SK-N-SH (cell line): ENCODE results near the gene GMPPA. TPM values are rescaled to one million over a fixed set of nuclear protein-coding genes. Genes with fewer than 3 reads are reported as not detected.

Experiments
- CTCF ChIA-PET: fragments of 300-600, 350-600 bp; formaldehyde crosslinking; extraction: SDS; loops from one replicate; lab custom pipeline; 2021; lab: Yijun Ruan, JAX
- POLR2A ChIA-PET: fragments of 350-600 bp; sonication (Branson Sonifier 250); formaldehyde crosslinking; extraction: SDS; loops from one replicate; lab custom pipeline; 2020; ENCODE audit warnings: antibody characterized with exemption, inconsistent platforms; lab: Yijun Ruan, JAX
- DNase-seq: peaks from one replicate; pipeline ENCODE4 v3.0.0; 2012
- H2AFZ ChIP-seq: fragments of 200-600 bp; sonication (generic); 2 replicates; pipeline ENCODE4 v1.8.1; 2016; ENCODE audit warnings: antibody characterized with exemption, mild to moderate bottlenecking, low read depth
- H3F3A ChIP-seq: fragments of 200-600 bp; sonication (generic); replicated peaks from 2 replicates; pipeline ENCODE3; 2016; ENCODE audit warnings: antibody characterized with exemption, mild to moderate bottlenecking; ENCODE audit not compliant: insufficient read depth
- H3K27ac ChIP-seq, 2 experiments: fragments of 200-500 bp in 1 of 2; fragments of 200-600 bp in 1 of 2; sonication (Bioruptor generic) in 1 of 2; sonication (generic), shearing (Covaris generic) in 1 of 2; 2 replicates each; pipeline versions ENCODE4 v1.5.1 to v1.6.1; 2014 to 2016; ENCODE audit warnings: low read depth in 2 of 2, inconsistent platforms in 1 of 2, low read length in 1 of 2, mild to moderate bottlenecking in 1 of 2, mixed read lengths in 1 of 2
- H3K27me3 ChIP-seq: fragments of 200-600 bp; sonication (generic), shearing (Covaris generic); 2 replicates; pipeline ENCODE4 v1.6.1; 2016; ENCODE audit warnings: mixed run types; ENCODE audit not compliant: insufficient read depth
- H3K36me3 ChIP-seq, 2 experiments: fragments of 200-500 bp in 1 of 2; fragments of 200-600 bp in 1 of 2; sonication (Bioruptor generic) in 1 of 2; sonication (generic) in 1 of 2; replicated peaks in 1 of 2; 2 replicates each; pipeline versions ENCODE3 to v1.5.1; 2014 to 2016; ENCODE audit warnings: low read length in 1 of 2, mild to moderate bottlenecking in 1 of 2; ENCODE audit not compliant: insufficient read depth in 2 of 2, control insufficient read depth in 1 of 2
- H3K4me1 ChIP-seq, 2 experiments: fragments of 200-500 bp in 1 of 2; fragments of 200-600 bp in 1 of 2; sonication (Bioruptor generic) in 1 of 2; sonication (generic), shearing (Covaris generic) in 1 of 2; 2 replicates each; pipeline versions ENCODE4 v1.5.1 to v1.6.1; 2014 to 2016; ENCODE audit warnings: low read depth in 1 of 2, low read length in 1 of 2, mixed run types in 1 of 2; ENCODE audit not compliant: insufficient read depth in 2 of 2, control insufficient read depth in 1 of 2
- H3K4me2 ChIP-seq: fragments of 200-600 bp; sonication (generic), shearing (Covaris generic); 2 replicates; pipeline ENCODE4 v1.6.1; 2017; ENCODE audit warnings: mixed run types
- H3K4me3 ChIP-seq, 2 experiments: fragments of 200-500 bp in 1 of 2; fragments of 200-600 bp in 1 of 2; sonication (Bioruptor generic) in 1 of 2; sonication (generic), shearing (Covaris generic) in 1 of 2; 2 replicates each; pipeline versions ENCODE4 v1.5.1 to v1.8.1; 2014 to 2016; ENCODE audit warnings: low read depth in 2 of 2, inconsistent platforms in 1 of 2, low read length in 1 of 2, mild to moderate bottlenecking in 1 of 2, mixed read lengths in 1 of 2, moderate library complexity in 1 of 2
- H3K79me2 ChIP-seq: fragments of 200-600 bp; sonication (generic); 2 replicates; pipeline ENCODE4 v1.8.1; 2017; ENCODE audit warnings: mild to moderate bottlenecking; ENCODE audit not compliant: insufficient read depth
- H3K9ac ChIP-seq: fragments of 200-600 bp; sonication (generic); 2 replicates; pipeline ENCODE4 v1.6.1; 2017; ENCODE audit warnings: mixed run types
- H3K9me2 ChIP-seq: fragments of 200-600 bp; sonication (generic); 2 replicates; pipeline ENCODE4 v1.6.1; 2017; ENCODE audit warnings: mixed run types
- H3K9me3 ChIP-seq: fragments of 200-600 bp; sonication (generic); 2 replicates; pipeline ENCODE4 v1.6.1; 2017; ENCODE audit warnings: mixed run types, mild to moderate bottlenecking, moderate library complexity
- H4K20me1 ChIP-seq: fragments of 200-600 bp; sonication (generic); 2 replicates; pipeline ENCODE4 v1.6.1; 2017; ENCODE audit warnings: mild to moderate bottlenecking, mixed run types; ENCODE audit not compliant: insufficient read depth
- CTCF ChIP-seq: fragments of 200-600 bp; sonication (generic); IDR thresholded peaks from 2 replicates; pipeline ENCODE4 v1.6.1; 2017; ENCODE audit warnings: antibody characterized with exemption, mild to moderate bottlenecking, moderate library complexity
- ELF1 ChIP-seq: IDR thresholded peaks from 2 replicates; pipeline ENCODE4 v1.4.0; 2012
- EP300 ChIP-seq, 2 experiments: IDR thresholded peaks; 2 replicates each; pipeline versions ENCODE4 v1.4.0 to v1.6.1; 2012; ENCODE audit warnings: borderline replicate concordance in 1 of 2, low read depth in 1 of 2, low read length in 1 of 2
- EZH2phosphoT487 ChIP-seq: fragments of 200-600 bp; sonication (generic); IDR thresholded peaks from 2 replicates; pipeline ENCODE4 v1.6.1; 2017; ENCODE audit warnings: low read depth, mixed run types, mild to moderate bottlenecking, antibody characterized with exemption, moderate library complexity, borderline replicate concordance
- FOSL2 ChIP-seq: IDR thresholded peaks from 2 replicates; pipeline ENCODE4 v1.4.0; 2012; ENCODE audit warnings: low read depth, mild to moderate bottlenecking, moderate library complexity, borderline replicate concordance
- FOXM1 ChIP-seq: IDR thresholded peaks from 2 replicates; pipeline ENCODE4 v1.4.0; 2012; ENCODE audit warnings: low read depth, mild to moderate bottlenecking
- GATA2 ChIP-seq: sonication (generic); formaldehyde crosslinking; IDR thresholded peaks from 2 replicates; pipeline ENCODE4 v1.5.0; 2020; ENCODE audit warnings: mild to moderate bottlenecking, missing genetic modification reagents
- MXI1 ChIP-seq: IDR thresholded peaks from 2 replicates; pipeline ENCODE4 v1.6.1; 2012; ENCODE audit warnings: mild to moderate bottlenecking, low read depth, low read length, improper control_type of control experiment
- NFIC ChIP-seq: IDR thresholded peaks from 2 replicates; pipeline ENCODE4 v1.4.0; 2012; ENCODE audit warnings: borderline replicate concordance
- NRF1 ChIP-seq: IDR thresholded peaks from 2 replicates; pipeline ENCODE4 v1.6.1; 2012; ENCODE audit warnings: low read depth, mild to moderate bottlenecking, low read length
- RAD21 ChIP-seq: IDR thresholded peaks from 2 replicates; pipeline ENCODE4 v1.6.1; 2012; ENCODE audit warnings: mild to moderate bottlenecking, low read length
- RCOR1 ChIP-seq: fragments of 150-350 bp; IDR thresholded peaks from 2 replicates; pipeline ENCODE4 v1.6.1; 2017; ENCODE audit warnings: antibody characterized with exemption, low read length
- RFX5 ChIP-seq: IDR thresholded peaks from 2 replicates; pipeline ENCODE4 v1.6.1; 2012; ENCODE audit warnings: mild to moderate bottlenecking, improper control_type of control experiment, low read length
- SIN3A ChIP-seq: IDR thresholded peaks from 2 replicates; pipeline ENCODE4 v1.6.1; 2012; ENCODE audit warnings: low read depth, mild to moderate bottlenecking, low read length, moderate library complexity, borderline replicate concordance
- TAF1 ChIP-seq: IDR thresholded peaks from 2 replicates; pipeline ENCODE4 v1.6.1; 2012; ENCODE audit warnings: low read depth, mild to moderate bottlenecking, low read length, moderate library complexity, borderline replicate concordance
- TCF12 ChIP-seq: IDR thresholded peaks from 2 replicates; pipeline ENCODE4 v1.4.0; 2012
- WGBS: methylation state at CpG from one replicate; pipeline ENCODE4 v1.1.6; 2017; ENCODE audit warnings: low lambda C conversion rate; 5-methylcytosine and 5-hydroxymethylcytosine counted together
- polyA plus RNA-seq, 3 experiments: library from polyadenylated mRNA; depleted of rRNA; stranded (reverse); fragments of >200 nt; gene quantifications; 2 replicates each; pipeline ENCODE4 v1.2.3, GENCODE V29; 2012

GMPPA gene
- polyA plus RNA-seq, 1 of the 3 experiments (the other 2 are of a cell fraction), result 61.3 TPM

DNA sequence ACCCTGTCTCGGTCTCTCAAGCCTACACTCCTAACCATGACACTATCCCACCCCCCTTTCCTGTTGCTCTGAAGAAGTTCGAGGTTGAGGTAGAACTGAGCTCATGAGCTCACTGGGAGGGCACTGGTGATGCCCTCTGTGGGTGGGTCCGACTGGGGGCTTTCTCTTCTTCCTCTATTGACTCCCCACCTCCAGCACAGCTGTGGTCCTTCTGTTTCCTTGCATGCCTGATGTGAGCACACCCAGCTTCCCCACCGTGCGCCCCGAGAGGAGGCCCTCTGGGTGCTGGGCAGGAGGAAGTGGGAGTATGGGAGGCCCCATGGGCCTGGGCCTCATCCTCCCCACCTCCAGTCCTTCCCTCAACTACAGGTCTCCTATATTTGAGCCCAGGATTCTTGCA lies 43.1 kb upstream of the GMPPA start:
- Histone ChIP-seq H3K79me2 (peaks cover 17% of the 10 kb centered on the region; the same call in 1 of the 2 replicates), H3K4me1 (peaks cover 41 to 51% of the 10 kb centered on the region in 2 experiments), H3K9me3 (no peaks in the 10 kb centered on the region), H3K36me3 (peaks cover 19 to 39% of the 10 kb centered on the region in 2 experiments), H3K9ac (no peak overlapping the region), H3K4me3 (no peak overlapping the region), H4K20me1 (no peaks in the 10 kb centered on the region), H3F3A (peaks cover 20% of the 10 kb centered on the region), H3K27me3 (no peaks in the 10 kb centered on the region), H3K27ac (no peak overlapping the region), H2AFZ (no peak overlapping the region), H3K4me2 (no peak overlapping the region), H3K9me2 (no peaks in the 10 kb centered on the region)
- no peak for DNase-seq
- CTCF ChIA-PET, result interaction anchor here (0.6 to 10.9 kb wide), 12 partner anchors 14 to 187 kb away, joined by 3 to 159 read pairs (median 4); no protein-coding TSS in a partner anchor
- 81% methylated on average over 3 of the region's 6 CpGs for WGBS
- TF ChIP-seq MXI1 (no peak), RCOR1 (no peak), CTCF (no peak)
- POLR2A ChIA-PET, result interaction anchor here (1.0 kb wide), 2 partner anchors 51 to 52 kb away, joined by 4 to 5 read pairs; no protein-coding TSS in a partner anchor

DNA sequence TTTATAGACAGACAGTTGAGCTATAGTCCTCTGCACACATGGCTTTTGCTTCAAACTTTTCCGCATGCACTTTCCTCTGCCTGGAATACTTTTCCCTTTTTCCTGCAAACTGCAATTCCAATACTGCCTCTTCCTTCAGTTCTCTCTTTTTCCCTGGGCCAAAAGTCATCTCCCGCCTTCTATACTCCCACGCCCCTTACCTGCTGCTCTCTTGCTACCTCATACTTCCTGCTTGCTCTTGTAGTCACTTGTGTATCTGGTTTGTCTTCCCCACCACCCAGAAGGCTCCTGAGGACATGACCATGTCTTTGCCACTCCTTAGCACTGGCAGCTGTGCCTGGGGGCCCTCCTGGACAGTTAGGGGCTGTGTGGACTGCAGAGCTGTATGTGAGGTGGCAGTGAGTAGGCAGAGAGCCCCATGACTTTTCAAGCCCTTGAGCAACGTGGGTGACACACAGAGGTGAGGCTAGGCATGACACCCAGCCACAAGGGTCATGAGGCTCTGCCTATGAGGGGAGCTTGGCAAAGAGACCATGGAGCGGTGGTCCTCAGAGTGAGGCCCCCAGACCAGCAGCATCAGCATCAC lies 40.8 kb upstream of the GMPPA start:
- WGBS, result 88% methylated on average over 4 of the region's 5 CpGs
- DNase-seq, result no peak
- Histone ChIP-seq H3K9me2 (no peaks in the 10 kb centered on the region), H3K4me3 (no peak overlapping the region), H3K4me2 (no peak overlapping the region), H4K20me1 (no peaks in the 10 kb centered on the region), H3K79me2 (peaks cover 17% of the 10 kb centered on the region; the same call in 1 of the 2 replicates), H3K36me3 (peaks cover 19 to 44% of the 10 kb centered on the region in 2 experiments), H3K4me1 (peaks cover 34 to 43% of the 10 kb centered on the region in 2 experiments), H3K9me3 (no peaks in the 10 kb centered on the region), H2AFZ (no peak overlapping the region), H3K9ac (no peak overlapping the region), H3K27ac (no peak overlapping the region; a peak in 1 of 4 replicates), H3F3A (peaks cover 10% of the 10 kb centered on the region), H3K27me3 (no peaks in the 10 kb centered on the region)
- ChIA-PET CTCF (interaction anchor here (0.6 to 10.9 kb wide), 13 partner anchors 15 to 83 kb away, joined by 3 to 159 read pairs (median 6); partner anchors contain the start of gene ASIC4), POLR2A (interaction anchor here (0.6 to 1.5 kb wide), 2 partner anchors 13 to 16 kb away, joined by 3 read pairs; no protein-coding TSS in a partner anchor)
- TF ChIP-seq FOXM1 (no peak), RCOR1 (no peak), RAD21 (peak; percentile 33)

DNA sequence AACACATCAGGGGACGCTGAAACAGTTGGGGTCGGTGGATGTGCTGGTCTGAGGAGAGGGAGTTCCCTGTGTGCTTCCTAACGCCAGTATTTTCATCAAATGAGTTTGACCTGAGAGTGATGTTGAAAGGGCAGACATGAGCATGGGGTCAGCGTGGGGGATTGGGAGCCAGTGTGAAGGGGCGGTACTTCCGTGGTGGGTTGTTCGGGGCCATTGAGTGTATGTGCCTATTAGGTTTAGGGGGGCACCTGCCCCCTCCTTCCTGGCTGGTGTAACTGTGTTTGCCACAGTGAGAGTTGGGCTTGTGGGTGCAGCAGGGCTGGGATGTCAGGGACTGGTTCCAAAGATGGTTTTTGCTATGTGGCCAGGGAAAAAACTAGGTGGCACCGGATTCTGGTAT lies 39.7 kb upstream of the GMPPA start:
- Histone ChIP-seq H3K79me2 (peaks cover 17% of the 10 kb centered on the region; the same call in 1 of the 2 replicates), H3K4me1 (peaks cover 24 to 32% of the 10 kb centered on the region in 2 experiments)
- TF ChIP-seq RFX5 (no peak), GATA2 (no peak), EP300 (IDR thresholded peaks at IDR 0.05; ENCODE audit: borderline replicate concordance in 1 of 2, low read depth in 1 of 2, low read length in 1 of 2) (no peak), NRF1 (no peak), FOSL2 (no peak), MXI1 (no peak), TCF12 (no peak), TAF1 (no peak), ELF1 (no peak), SIN3A (no peak), RAD21 (no peak), EZH2phosphoT487 (no peak), NFIC (no peak)
- TF ChIP-seq, all 33 proteins: peak for 0
- Histone ChIP-seq H3K9me2 (no peaks in the 10 kb centered on the region), H2AFZ (no peak overlapping the region), H3K27ac (peak overlapping the region in 1 of 2 experiments; percentile 2; a peak in 1 of 4 replicates), H3K9ac (no peak overlapping the region), H3K27me3 (no peaks in the 10 kb centered on the region), H3K4me2 (no peak overlapping the region), H4K20me1 (no peaks in the 10 kb centered on the region), H3K9me3 (no peaks in the 10 kb centered on the region), H3K36me3 (peaks cover 19 to 55% of the 10 kb centered on the region in 2 experiments), H3F3A (peaks cover 9% of the 10 kb centered on the region), H3K4me3 (no peak overlapping the region)
- POLR2A ChIA-PET, result interaction anchor here (0.6 to 2.3 kb wide), 5 partner anchors 14 to 71 kb away, joined by 3 to 6 read pairs (median 3); no protein-coding TSS in a partner anchor
- 90% methylated on average over 8 of the region's 8 CpGs for WGBS
- CTCF ChIA-PET, result interaction anchor here (1.0 to 10.9 kb wide), 27 partner anchors 9 to 83 kb away, joined by 3 to 159 read pairs (median 6); partner anchors contain the start of genes ASIC4, CHPF and SPEG
- no peak for DNase-seq
